Esophagus muscularis mucosa (tissue), 4 donors: ENCODE data around the gene BIN1. TPM values are rescaled to one million over a fixed set of nuclear protein-coding genes. Genes with fewer than 3 reads are reported as not detected.
A peak's percentile ranks its signal among the peaks of the same experiment; 100 is the strongest.

Experiments
- DNase-seq: peaks from one replicate; pipeline ENCODE4 v3.0.0-alpha.2; 2017; ENCODE audit errors: extremely low spot score
- H3K27ac ChIP-seq, 4 donors: fragments of 200-600 bp; sonication (generic); replicated peaks in 1 of 4; 1 replicate in 3 of 4; 2 replicates in 1 of 4; pipeline ENCODE4 v1.5.1; 2016 to 2019; ENCODE audit warnings: mild to moderate bottlenecking in 1 of 4
- H3K27me3 ChIP-seq, 4 donors: fragments of 200-600 bp; sonication (generic); one replicate each; pipeline versions ENCODE4 v1.5.1 to v1.6.0; 2016 to 2019
- H3K36me3 ChIP-seq, 4 donors: fragments of 200-600 bp; sonication (generic); one replicate each; pipeline ENCODE4 v1.5.1; 2016 to 2019
- H3K4me1 ChIP-seq, 4 donors: fragments of 200-600 bp; sonication (generic); one replicate each; pipeline ENCODE4 v1.5.1; 2016 to 2019
- H3K4me3 ChIP-seq, 4 donors: fragments of 200-600 bp; sonication (generic); 1 replicate in 2 of 4; 2 replicates in 2 of 4; pipeline ENCODE4 v1.5.1; 2016 to 2019; ENCODE audit warnings: mild to moderate bottlenecking in 4 of 4, moderate library complexity in 1 of 4
- H3K9me3 ChIP-seq, 4 donors: fragments of 200-600 bp; sonication (generic); 1 replicate in 3 of 4; 2 replicates in 1 of 4; pipeline ENCODE4 v1.5.1; 2016 to 2019
- EP300 ChIP-seq: sonication (generic); formaldehyde crosslinking; IDR thresholded peaks from one replicate; pipeline ENCODE4 v1.6.1; 2017; ENCODE audit warnings: antibody characterized with exemption
- POLR2A ChIP-seq: fragments of 450-650 bp; IDR thresholded peaks from one replicate; pipeline ENCODE4 v1.6.1; 2017; ENCODE audit warnings: antibody characterized with exemption, moderate library complexity, mild to moderate bottlenecking, low read depth
- POLR2AphosphoS5 ChIP-seq, 2 donors: sonication (generic); formaldehyde crosslinking; IDR thresholded peaks; one replicate each; pipeline ENCODE4 v1.6.1; 2017; ENCODE audit warnings: antibody characterized with exemption in 2 of 2
- whole genome bisulfite sequencing: methylation state at CpG from one replicate; pipeline ENCODE4 v1.1.5; 2018; 5-methylcytosine and 5-hydroxymethylcytosine counted together
- intact Hi-C: fragments of 100-400 bp; cut with DNase I; formaldehyde crosslinking; loops from one replicate; pipeline ENCODE4 v1.15.1; 2023
- total RNA-seq, 4 donors: library from RNA; depleted of rRNA; stranded (reverse); fragments of >200 nt; gene quantifications; one replicate each; pipeline versions ENCODE4 v1.1.0 to v1.2.1, GENCODE V29; 2016
- TF ChIP-seq, protein P1 (sequence below), 3 experiments: fragments of 200-600 bp in 2 of 3; fragments of 450-650 bp in 1 of 3; sonication (generic) in 2 of 3; IDR thresholded peaks; one replicate each; pipeline ENCODE4 v1.5.1; 2017 to 2019; ENCODE audit warnings: antibody characterized with exemption in 3 of 3, mild to moderate bottlenecking in 2 of 3, moderate library complexity in 1 of 3

The BIN1 gene
- total RNA-seq, 4 donors from 2014 or later, result 32.4 to 78.2 (median 50.2) TPM

- DNase-seq, result peak; percentile 93
- H3K9me3 ChIP-seq, result no peaks in the 10 kb centered on the region
- H3K4me1 ChIP-seq, result peaks cover 33 to 53% (median 46%) of the 10 kb centered on the region in 4 donors
- intact Hi-C loops, result loop anchor here (10.0 kb wide), 2 partner anchors 108 to 218 kb away; no protein-coding TSS in a partner anchor
- TF ChIP-seq POLR2AphosphoS5 (IDR thresholded peaks at IDR 0.05) (peak; percentile 10 to 20), EP300 (no peak), POLR2A (no peak)
- TF ChIP-seq, protein P1, sequence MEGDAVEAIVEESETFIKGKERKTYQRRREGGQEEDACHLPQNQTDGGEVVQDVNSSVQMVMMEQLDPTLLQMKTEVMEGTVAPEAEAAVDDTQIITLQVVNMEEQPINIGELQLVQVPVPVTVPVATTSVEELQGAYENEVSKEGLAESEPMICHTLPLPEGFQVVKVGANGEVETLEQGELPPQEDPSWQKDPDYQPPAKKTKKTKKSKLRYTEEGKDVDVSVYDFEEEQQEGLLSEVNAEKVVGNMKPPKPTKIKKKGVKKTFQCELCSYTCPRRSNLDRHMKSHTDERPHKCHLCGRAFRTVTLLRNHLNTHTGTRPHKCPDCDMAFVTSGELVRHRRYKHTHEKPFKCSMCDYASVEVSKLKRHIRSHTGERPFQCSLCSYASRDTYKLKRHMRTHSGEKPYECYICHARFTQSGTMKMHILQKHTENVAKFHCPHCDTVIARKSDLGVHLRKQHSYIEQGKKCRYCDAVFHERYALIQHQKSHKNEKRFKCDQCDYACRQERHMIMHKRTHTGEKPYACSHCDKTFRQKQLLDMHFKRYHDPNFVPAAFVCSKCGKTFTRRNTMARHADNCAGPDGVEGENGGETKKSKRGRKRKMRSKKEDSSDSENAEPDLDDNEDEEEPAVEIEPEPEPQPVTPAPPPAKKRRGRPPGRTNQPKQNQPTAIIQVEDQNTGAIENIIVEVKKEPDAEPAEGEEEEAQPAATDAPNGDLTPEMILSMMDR (IDR thresholded peaks at IDR 0.05), result no peak
- H3K36me3 ChIP-seq, result peaks cover 0 to 52% (median 13%) of the 10 kb centered on the region in 4 donors
- WGBS, result 65% methylated on average over 9 of the region's 10 CpGs
- no peak overlapping the region for H3K4me3 ChIP-seq
- H3K27me3 ChIP-seq, result no peaks in the 10 kb centered on the region
- peak overlapping the region; percentile 58 to 81 (median 68) for H3K27ac ChIP-seq
Observed at GRCh38 chr2:127066942-127067341, 40.0 kb downstream of the BIN1 start.

DNA sequence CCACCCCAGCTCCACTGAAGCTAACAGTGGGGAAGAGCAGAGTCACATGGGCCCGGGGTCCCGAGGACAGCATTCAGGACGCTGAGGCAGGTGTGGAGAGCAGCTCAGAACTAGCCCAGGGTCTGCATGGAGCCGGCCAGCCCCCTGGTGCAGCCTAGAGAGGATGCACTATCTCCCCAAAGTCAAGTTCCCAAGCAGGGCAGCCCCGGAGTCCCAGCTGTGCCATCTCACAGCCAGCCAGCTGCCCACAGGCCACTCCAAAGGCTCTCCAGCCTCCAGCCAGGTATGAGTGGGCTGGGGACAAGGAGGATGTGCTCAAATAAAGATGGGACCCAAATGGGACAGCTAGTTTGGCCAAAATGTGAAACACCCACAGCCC is 41.0 kb downstream of the BIN1 start:
- peaks cover 36 to 61% (median 48%) of the 10 kb centered on the region in 4 donors for H3K4me1 ChIP-seq
- peak overlapping the region; percentile 58 to 81 (median 68) for H3K27ac ChIP-seq
- no peak for DNase-seq
- WGBS, result 89% methylated on average over 5 of the region's 5 CpGs
- H3K27me3 ChIP-seq, result no peaks in the 10 kb centered on the region
- H3K36me3 ChIP-seq, result peaks cover 0 to 53% (median 15%) of the 10 kb centered on the region in 4 donors
- no peaks in the 10 kb centered on the region for H3K9me3 ChIP-seq
- intact Hi-C loops, result loop anchor here (10.0 kb wide), 2 partner anchors 109 to 219 kb away; no protein-coding TSS in a partner anchor
- H3K4me3 ChIP-seq, result no peak overlapping the region
- TF ChIP-seq POLR2A, result no peak

GRCh38 chr2:127065299-127065939 is 41.5 kb downstream of the BIN1 start:
- intact Hi-C loops, result loop anchor here (10.0 kb wide), 2 partner anchors 109 to 219 kb away; no protein-coding TSS in a partner anchor
- Histone ChIP-seq H3K36me3 (peaks cover 0 to 53% (median 17%) of the 10 kb centered on the region in 4 donors), H3K4me1 (peaks cover 36 to 61% (median 48%) of the 10 kb centered on the region in 4 donors), H3K27me3 (no peaks in the 10 kb centered on the region), H3K4me3 (peak overlapping the region in 1 of 4 donors; percentile 0), H3K9me3 (no peaks in the 10 kb centered on the region), H3K27ac (peak overlapping the region; percentile 58 to 81 (median 68))
- TF ChIP-seq POLR2AphosphoS5 (IDR thresholded peaks at IDR 0.05), result no peak
- TF ChIP-seq, protein P1 (IDR thresholded peaks at IDR 0.05), result no peak
- no peak for TF ChIP-seq POLR2A
- no peak for TF ChIP-seq EP300
- DNase-seq, result no peak
- WGBS, result 94% methylated on average over 13 of the region's 13 CpGs

- H3K36me3 ChIP-seq, result peaks cover 0 to 53% (median 16%) of the 10 kb centered on the region in 4 donors
- H3K4me3 ChIP-seq, result peak overlapping the region; percentile 0 to 24 (median 10)
- WGBS, result 23% methylated on average over 4 of the region's 17 CpGs
Observed at GRCh38 chr2:127064642-127065250, 42.2 kb downstream of the BIN1 start.

More at GRCh38 chr2:127064642-127065250, 42.2 kb downstream of the BIN1 start:
- TF ChIP-seq POLR2AphosphoS5 (IDR thresholded peaks at IDR 0.05), result peak; percentile 76 to 87
- TF ChIP-seq, protein P1 (IDR thresholded peaks at IDR 0.05), result no peak
- no peak for TF ChIP-seq POLR2A
- TF ChIP-seq EP300, result peak; percentile 24
- no peaks in the 10 kb centered on the region for H3K27me3 ChIP-seq
- H3K9me3 ChIP-seq, result no peaks in the 10 kb centered on the region
- H3K4me1 ChIP-seq, result peaks cover 36 to 61% (median 48%) of the 10 kb centered on the region in 4 donors
- H3K27ac ChIP-seq, result peak overlapping the region; percentile 58 to 81 (median 69)
- intact Hi-C loops, result loop anchor here (10.0 kb wide), 2 partner anchors 110 to 220 kb away; no protein-coding TSS in a partner anchor
- DNase-seq, result peak; percentile 97
